ENCODE data around the gene SERTAD1.
"Not testable (repeated sequence)": the region's sequence is repeated elsewhere in the genome, so short reads cannot be mapped to it uniquely, and the experiment has no call there.

SERTAD1 gene

DNA sequence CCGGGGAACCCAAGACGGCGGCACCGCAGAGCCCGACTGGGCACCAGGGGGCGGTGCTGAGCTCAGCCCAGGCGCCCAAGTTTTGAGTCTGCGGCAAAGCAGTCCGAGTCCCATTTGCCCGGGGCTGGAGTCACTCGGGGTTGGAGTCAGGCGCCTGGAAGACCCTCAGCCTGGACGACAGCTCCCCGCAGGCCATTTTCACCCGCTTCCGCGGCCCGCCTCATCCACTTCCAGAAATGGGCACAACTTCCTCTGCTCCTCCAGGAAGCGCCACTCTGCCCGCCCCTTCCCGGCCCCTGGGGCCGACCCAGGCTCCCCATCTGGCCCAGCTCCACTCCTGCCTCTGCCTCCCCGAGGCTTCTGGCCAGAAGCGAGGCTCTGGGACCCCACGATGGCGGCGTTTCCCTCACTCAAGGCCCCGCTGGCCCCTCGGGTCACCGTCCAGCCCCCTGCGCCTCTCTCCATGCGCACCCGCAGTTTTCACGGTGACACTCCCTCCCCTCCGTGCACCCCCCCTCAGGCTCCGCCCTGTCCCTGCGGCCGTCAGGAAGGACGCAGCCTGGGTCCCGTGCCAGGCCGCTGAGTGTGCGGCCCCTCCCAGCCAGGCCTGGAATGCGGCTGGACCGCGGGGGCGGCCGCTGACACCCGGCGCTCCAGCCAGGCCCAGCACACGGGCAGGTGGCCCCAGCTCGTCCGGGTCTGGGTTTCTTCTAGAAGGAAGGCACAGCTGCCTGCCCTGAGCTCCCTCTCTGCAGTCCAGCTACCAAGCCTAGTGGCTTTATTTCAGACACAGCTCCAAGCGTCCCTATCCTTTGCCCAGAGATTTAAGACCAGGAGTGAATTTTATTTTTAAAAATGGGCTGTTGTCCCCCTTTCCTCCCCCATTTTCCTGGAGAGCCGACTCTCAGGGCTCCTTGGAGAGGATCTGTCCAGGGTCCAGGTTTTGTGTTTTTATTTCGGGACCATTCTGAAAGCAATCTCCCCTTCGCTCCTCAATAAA is 4.7 kb downstream of the SERTAD1 start:
- DNase-seq = peak; percentile 7

DNA sequence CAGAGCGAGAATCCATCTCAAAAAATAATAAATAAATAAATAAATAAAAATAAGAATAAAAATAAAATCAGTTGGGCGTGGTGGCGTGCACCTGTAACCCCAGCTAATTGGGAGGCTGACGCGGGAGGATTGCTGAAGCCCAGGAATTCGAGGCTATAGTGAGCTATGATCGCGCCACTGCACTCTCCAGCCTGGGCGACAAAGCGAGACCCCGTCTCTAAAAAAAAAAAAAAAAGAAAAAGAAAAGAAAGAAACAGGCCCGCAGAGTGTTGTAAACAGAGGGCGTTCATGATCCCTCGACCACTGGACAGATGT is 5.4 kb downstream of the SERTAD1 start:
- no peak for DNase-seq

DNA sequence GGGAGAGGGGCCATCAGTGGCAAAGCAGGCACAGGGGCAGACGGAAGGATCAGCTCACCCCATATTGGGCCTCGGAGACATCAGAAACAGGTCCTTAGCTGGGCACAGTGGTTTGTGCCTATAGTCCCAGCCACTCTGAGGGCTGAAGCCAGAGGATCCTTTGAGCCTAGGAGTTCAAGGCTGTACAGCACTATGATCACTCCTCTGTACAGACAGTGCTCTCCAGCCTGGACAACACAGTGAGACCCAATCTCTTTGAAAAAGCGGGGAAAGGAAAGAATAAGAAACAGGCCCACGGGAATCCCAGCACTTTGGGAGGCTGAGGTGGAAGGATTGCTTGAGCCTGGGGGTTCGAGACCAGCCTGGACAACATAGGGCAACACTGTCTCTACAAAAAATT is 6.0 kb downstream of the SERTAD1 start:
- DNase-seq = no peak

DNA sequence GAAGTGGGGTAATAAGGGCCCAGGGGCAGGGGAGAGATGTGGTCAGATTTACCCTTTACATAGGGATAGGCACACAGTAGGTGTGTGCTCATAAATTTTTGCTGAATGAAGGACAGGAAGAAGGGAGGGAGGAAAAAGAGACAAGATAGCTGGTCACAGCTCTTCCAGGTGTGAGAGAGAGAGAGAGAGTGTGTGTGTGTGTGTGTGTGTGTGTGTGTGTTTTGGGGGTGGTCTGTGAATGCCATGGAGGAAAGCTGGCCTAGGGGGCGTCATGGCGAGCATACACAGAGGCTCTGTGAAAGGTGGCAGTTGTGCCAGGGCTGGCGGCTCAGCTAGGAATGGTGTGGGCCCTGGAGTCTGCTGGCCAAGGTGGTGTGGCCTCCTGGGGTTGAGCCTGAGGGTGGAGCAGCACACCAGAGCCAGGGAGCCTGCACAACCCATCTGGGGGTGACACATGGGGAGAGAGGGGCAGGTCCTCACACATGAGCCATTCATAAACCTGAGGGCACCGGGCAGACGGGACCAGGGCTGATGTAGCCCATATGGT is 6.7 kb downstream of the SERTAD1 start:
- DNase-seq = no peak

DNA sequence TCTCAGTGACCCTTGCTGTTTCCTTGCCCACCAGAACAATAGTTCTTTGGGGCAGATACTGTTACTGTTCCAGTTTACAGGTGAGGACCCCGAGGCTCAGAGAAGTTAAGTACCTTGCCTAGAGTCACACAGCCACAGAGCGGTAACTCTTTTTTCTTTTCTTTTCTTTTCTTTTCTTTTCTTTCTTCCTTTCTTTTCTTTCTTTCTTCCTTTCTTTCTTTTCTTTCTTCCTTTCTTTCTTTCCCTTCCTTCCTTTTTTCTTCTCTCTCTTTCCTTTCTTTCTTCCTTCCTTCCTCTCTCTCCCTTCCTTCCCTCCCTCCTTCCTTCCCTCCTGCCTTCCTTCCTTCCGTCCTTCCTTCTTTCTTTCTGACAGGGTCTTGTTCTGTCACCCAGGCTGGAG is 7.8 kb downstream of the SERTAD1 start:
- no peak for DNase-seq

DNA sequence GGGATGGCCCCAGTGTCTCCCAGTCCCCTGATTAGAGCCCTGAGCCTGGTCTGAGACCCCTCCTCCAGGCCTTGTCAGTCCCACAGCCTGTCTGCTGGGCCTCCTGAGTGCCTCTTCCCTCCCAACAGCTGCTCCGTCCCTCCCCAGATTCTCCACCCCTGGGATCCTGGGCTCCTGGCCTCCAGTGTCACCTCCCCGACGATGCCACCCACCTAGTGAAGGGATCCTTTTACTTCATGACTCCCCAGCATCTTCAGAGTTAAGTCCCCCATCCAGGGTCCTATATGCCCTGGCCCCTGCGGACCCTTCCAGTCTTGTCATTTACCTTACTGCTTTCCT is 8.2 kb downstream of the SERTAD1 start:
- no peak for DNase-seq

DNA sequence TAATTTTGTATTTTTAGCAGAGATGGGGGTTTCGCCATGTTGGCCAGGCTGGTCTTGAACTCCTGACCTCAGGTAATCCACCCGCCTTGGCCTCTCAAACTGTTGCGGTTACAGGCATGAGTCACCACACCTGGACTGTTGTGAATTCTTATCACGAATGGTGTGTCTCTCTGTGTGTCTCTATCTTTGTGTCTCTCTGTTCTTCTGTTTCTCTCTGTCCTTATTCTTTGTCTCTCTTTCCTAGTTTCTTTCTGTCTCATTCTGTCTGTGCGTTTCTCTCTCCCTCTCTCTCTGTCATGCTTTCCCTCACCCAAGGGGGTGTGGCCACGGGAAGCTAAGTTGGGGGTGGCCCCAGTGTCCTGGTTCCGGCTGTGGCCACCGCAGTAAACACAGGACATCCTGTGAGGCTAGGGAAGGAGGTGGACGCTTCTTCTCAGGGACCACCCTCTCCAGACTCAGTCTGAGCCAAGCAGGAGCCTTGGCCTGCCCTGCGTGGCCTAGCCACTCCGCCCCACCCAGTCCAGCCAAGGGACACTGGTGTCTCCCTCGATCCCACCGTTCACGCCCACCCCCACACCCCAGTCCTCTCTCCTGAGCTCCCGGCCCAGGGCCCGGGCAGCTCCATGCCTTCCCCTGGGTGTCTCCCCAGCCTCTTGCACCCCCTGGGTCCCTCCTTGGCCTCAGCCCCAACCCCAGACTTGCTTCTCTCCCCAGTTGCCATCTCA is 8.7 kb downstream of the SERTAD1 start:
- no peak for DNase-seq

DNA sequence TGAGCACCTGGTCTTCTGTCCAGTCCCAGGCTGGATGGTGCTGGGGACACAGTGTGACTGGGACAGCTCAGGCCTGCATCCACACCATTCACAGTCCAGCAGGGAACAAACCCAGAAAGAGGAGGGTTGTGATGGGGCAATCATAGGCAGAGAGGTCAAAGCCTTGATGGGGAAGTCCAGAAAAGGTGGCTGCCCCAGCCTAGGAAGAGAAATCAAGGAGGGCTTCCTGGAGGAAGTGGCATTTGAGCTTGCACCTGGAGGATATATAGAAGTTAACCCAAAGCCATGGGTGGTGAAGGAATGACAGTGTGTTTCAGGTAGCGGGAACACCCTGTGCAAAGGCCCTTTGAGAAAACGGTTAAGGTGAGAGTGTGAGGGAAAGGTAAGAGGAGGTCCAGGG is 10.0 kb downstream of the SERTAD1 start:
- DNase-seq = no peak

DNA sequence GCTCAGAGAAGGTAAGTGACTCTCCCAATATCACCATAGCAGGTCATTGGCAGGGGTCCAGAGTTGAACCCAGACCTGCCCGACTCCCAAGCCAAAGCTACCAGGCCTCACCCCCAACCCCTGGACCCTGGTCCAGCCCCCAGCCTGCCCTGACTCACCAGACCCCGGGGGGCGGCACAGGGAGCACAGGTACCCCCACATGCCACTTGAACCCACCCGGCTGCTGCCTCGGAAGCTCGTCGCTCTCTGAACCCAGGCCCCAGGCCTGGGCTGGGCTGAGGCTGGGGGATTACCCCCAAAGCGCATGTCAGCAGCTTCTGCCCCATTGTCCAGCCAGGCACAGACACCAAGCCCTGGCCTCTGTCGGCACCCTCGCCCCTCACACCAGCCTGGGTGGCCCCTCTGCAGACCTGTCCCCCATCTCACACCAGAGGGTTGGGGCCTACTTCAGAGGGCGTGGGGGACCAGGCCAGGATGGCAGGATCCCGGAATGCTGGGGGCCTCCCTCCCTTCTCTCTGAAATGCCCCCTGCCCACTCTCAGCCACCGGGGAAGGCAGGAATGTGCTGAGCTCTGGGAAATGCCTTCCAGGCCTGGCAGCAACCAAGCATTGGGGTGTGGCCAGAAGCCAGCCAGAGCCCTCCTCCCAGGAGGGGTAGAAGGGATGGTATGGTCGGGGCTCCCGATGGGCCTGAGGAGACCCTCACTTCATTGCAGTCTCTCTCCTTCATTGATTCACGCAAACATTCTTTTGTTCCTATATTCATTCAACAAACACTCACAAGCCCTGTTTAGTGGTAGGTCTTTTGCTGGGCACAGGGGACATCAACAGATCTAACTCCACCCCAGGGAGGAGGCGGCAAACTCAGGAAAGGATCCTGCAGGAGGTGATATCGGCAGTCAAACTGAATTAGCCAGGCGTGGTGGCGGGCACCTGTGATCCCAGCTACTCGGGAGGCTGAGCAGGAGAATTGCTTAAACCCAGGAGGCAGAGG is 11.0 kb downstream of the SERTAD1 start:
- DNase-seq = no peak

DNA sequence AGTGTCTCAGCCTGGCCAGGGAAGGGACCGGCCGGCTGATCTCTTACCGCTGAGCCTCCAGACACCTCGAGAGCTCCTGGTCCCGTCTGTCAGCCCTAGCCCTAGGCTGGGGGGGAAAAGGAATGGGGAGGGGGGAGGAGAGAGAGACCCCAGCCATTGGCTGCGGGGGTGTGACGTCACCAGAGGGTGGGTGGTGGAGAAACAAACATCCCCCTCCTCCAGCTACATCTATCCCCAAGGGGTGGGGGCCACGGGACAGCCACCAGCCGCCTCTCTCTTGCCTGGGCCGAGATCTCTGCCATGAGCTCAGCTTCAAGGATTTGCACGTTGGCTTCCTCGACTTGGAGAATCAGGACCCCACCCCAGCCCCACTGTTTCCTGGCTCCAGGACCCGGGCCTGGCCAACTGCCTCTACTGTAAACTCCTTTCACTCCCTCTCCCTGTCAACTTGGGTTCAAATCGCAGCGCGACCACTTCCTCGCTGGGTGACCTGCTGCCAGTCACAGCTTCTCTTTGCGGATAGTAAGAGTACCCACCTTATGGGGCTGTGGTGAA is 12.4 kb downstream of the SERTAD1 start, which contains the start of gene PRX:
Gene PRX (minus strand): TSS at position 88 of the 555 bp plus-strand sequence. CDS start 5,446 bp downstream, outside the sequence.
- DNase-seq = no peak

DNA sequence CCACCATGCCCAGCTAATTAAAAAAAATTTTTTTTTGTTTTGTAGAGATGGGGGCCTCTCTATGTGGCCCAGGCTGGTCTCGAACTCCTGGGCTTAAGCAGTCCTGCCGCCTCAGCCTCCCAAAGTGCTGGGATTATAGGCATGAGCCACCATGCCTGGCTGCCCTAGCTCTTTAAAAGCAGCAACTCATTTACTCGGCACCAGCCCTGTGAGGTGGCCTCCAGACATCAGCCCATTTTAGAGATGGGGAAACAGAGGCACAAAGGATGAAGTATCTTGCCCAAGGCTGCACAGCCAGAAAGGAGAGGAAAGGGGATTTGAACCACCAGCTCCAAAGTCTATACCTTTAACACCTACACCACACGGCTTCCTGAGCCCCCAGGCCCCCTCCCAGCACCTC is 12.9 kb downstream of the SERTAD1 start:
- no peak for DNase-seq

DNA sequence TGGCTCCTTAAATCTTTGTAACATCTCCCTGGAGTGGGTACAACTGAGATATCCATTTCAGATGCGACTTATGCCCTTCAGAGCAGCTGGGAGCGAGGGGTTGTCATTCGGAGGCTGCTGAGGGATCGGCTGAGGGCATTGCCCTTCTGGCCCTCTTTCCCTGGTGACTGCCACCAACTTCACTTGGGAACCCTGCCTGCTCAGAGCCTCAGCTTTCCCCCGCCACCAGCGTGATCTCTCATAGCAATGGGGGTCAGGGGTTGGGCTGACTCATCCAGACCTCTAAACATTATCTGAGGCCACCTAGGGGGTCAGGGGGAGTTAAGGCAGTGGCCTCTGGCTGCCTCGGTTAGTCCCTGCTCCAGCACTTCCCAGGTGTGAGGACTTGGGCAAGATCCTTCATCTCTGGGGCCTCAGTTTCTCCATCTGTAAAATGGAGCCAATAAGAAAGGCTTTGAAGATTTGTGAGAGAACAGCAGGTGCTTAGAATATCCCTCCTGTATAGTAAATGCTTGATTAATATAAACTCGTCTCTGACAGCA is 13.8 kb downstream of the SERTAD1 start:
- DNase-seq = no peak

DNA sequence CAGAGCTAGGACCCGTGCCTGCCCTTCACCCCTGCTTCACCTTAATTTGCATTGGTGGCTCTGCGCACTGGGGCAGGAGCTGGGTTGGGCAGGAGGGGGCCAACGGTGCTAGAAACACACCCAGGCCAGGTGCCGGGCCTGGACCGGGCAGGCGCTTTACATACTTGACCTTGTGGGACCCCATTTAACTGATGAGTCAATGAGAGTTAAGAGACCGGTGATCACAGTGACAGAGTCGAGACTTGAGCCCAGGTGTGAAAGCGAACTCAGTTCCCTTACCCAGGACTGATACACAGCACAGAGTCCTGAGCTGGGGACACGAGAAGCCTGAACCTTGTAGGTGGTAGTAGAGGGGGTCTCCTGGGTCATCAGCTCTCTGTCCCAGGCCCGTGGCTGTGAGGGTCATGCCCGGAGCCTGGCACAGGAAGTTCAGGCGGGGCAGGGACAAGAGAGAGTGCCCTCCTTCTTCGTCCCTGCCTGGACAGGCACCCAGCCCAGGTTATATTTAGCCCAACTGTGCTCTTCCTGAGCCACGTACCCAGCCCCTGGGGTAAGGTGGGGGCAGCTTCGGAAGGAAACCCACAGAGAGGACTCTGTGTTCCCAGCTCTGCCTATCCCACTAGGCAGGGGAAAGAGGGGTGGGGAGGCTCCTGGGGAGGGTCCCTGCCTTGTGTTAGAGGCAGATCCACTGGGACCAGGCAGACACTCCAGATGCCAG is 14.5 kb downstream of the SERTAD1 start:
- DNase-seq = no peak

DNA sequence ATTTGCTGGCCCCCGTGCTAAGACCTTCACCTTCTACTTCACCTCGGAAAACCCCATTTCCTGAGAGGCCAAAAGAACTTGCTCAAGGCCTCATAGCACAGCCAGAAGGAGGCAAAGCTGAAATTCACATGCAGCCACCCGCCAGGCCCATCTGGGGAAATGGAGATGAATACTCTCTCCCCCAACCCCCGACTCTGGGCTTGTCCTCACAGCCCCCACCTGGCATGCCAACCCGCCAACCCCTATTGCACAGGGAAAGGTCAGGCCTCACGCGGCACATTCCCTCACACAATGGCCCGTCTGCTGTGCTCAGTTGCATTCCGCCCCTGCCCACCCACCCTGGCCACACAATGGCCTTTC is 15.8 kb downstream of the SERTAD1 start:
- no peak for DNase-seq

DNA sequence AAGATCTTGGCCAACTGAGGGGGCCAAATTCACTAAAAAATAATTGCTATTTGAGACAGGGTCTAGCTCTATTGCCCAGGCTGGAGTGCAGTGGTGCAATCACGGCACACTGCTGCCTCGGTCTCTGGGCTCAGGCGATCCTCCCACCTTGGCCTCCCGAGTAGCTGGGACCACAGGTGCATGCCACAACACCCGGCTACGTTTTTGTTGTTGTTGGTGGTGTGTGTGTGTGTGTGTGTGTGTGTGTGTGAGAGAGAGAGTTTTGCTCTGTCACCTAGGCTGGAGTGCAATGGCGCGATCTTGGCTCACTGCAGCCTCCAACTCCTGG is 17.2 kb downstream of the SERTAD1 start:
- DNase-seq = not testable (repeated sequence)

DNA sequence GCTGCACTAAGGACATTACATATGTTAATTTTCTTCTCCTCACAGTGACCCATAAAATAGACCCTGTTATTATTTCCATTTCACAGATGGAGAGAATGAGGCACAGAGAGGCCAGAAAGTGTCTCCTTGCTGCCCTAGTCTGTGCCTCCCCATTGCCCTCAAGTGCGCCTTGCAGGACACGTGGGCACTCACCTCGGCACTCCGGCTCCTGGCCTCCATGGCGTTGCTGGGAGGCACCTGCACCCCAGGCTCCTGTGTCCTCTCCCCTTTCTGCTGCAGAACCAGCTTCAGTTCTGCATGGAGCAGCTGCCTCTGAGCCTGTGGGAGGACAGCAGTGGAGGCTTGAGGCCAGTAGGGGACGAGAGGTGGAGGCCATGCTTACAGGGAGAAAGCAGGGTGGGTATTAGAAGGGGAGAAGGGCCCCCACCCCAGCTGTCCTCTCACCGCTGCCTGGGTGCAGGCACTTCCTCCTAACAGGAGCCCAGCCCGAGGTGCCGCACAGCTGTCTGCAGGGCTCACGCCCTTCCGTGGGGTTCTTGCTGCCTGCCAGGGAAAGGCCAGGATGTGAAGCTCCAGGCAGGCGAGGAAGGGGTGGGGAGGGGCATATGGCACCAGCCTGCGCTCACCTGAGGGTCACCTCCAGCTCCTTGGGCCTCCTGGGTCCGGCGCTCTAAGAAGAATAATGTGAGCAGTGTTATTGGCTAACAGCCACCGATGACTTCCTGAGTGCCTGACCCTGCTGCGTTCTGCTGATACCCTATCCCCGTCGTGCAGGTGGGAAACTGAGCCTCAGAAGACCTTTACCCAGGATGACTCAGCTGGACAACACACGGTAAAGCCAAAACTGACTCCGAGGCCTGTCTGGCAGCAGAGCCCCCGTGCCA is 17.8 kb downstream of the SERTAD1 start:
- no peak for DNase-seq

DNA sequence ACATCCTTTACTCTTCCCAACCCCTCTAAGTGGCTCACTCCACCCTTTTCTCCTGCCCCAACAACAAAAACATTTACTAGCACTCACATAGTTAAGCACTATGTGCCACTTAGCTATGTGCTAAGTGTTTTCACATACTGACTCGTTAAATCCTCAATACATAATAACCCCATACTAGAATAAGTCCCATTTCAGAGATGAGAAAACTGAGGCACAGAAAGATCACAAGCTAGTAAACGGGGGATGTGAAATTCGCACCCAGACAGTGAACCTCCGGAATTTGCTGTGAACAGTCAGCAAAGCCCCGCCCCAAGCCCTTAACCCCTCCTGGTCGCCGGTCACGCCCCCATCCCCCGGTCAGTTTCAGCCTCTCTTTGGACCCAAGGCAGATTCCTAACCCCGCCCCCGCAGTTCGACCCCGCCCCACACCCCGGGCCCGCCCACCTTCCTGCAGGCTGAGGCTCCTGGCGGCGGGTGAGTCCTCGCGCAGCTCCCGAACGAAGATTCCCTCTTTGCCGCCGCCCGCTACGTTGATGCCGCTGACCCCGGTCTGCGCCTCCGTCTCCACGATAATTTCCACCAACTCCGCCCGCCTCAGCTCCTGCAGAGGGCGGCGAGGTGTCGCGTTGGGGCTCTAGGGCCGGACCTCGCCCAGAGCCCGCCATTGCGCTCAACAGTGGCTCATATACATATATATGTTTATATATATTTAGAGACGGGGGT is 22.4 kb downstream of the SERTAD1 start:
- DNase-seq = peak; percentile 67

DNA sequence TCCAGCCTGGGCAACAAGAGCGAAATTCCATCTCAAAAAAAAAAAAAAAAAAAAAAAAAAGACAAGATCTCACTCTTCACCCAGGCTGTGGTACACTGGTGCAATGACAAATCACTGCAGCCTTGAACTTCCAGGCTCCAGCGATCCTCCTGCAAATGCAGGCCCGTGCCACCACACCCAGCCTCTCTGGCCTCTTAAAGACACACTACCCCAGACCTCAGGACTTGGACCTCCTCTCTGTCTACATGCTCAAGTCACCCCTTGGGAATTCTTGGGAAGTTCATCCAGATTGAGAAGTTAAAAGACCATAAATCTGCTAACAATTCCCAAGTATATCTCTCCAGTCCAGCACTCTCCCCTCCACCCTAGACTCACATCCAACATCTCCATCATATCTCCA is 25.2 kb downstream of the SERTAD1 start:
- no peak for DNase-seq

DNA sequence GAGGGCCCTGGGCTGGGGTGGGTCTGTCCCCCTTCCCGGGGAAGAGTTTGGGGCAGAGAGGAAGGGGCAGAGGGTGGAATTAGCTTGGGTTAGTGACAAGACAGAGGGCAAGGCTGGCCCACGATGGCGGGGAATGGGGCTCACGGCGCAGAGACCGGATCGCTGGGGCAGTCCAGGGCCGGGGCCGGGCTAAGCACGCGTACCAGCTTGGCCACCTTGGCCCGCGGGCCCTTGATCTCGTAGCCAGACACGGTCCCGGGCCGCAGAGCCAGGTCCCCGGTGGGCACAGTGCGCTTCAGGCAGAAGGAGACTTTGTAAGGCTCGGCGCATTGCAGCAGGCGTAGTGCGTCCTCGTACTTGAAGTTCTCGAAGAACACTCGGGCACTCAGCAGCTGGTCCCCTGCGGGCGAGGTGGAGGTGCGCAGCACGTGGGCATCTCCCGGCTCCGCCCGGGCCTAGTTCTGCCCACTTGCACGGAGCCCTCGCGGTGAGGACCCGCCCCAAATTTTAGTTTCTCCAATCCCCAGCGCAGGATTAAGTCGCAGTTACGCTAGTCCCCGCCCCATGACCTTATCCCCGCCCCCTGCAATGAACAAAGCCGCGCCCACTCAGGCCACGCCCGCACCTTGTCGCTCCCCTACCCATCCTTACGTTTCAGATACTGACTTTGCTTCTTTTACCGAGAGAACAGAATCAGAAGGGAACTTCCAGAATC is 27.2 kb downstream of the SERTAD1 start:
- peak; percentile 54 for DNase-seq

Data from NCI-H1048 (cell line).